ENCODE data around the gene CYFIP1. TPM values are rescaled to one million over a fixed set of nuclear protein-coding genes. Genes with fewer than 3 reads are reported as not detected.

CYFIP1 gene
- total and polyA plus RNA-seq, 2 of the 8 experiments (the other 6 are each of a cell fraction or from before 2014, with no cell fraction given) = 38.6 to 81.7 TPM

GRCh38 chr15:22868928-22869327 is 111.2 kb downstream of the CYFIP1 start:
- peaks cover 0 to 6% (median 5%) of the 10 kb centered on the region in 4 experiments; a peak in 4 of 7 replicates for H3K4me1 ChIP-seq (replicated peaks in 1 of 4; ENCODE audit: control insufficient read depth in 3 of 4, insufficient read depth in 4 of 4, low read length in 3 of 4)
- FAIRE-seq (no peak), DNase-seq (ENCODE audit: low read depth in 1 of 2, low spot score in 2 of 2) (no peak)
- H3K4ac ChIP-seq (replicated peaks; ENCODE audit: insufficient read length, low read depth, low read length) = no peak overlapping the region
- H3K23ac ChIP-seq (ENCODE audit: insufficient read length) = no peak overlapping the region
- no peak overlapping the region for H2BK20ac ChIP-seq (ENCODE audit: low read length)
- no peak overlapping the region for H4K5ac ChIP-seq (ENCODE audit: insufficient read length, low read depth, low read length)
- H3K18ac ChIP-seq (ENCODE audit: extremely low read depth, low read length) = no peak overlapping the region
- H3K27me3 ChIP-seq (replicated peaks in 1 of 4; ENCODE audit: control insufficient read depth in 3 of 4, extremely low read depth in 1 of 4, insufficient read depth in 3 of 4, low read length in 3 of 4) = no peaks in the 10 kb centered on the region
- ChIA-PET POLR2A (ENCODE audit: partially characterized antibody) (interaction anchor here (1.3 to 3.1 kb wide), 3 partner anchors 9 to 29 kb away, joined by 3 to 11 read pairs (median 8); no protein-coding TSS in a partner anchor), CTCF (ENCODE audit: partially characterized antibody) (no interaction called here)
- H2BK5ac ChIP-seq (ENCODE audit: low read depth, low read length) = no peak overlapping the region
- no peaks in the 10 kb centered on the region for H3K23me2 ChIP-seq (ENCODE audit: low read depth, low read length)
- no peaks in the 10 kb centered on the region for H3K79me1 ChIP-seq (ENCODE audit: low read depth, low read length)
- no peak overlapping the region for H3K4me3 ChIP-seq (ENCODE audit: extremely low read depth in 1 of 4, insufficient read depth in 2 of 4, low read depth in 3 of 4, low read length in 4 of 4)
- peaks cover 0 to 4% of the 10 kb centered on the region in 2 experiments for H4K20me1 ChIP-seq (replicated peaks in 1 of 2; ENCODE audit: control insufficient read depth in 1 of 2, insufficient read depth in 2 of 2, low read length in 2 of 2)
- H4K8ac ChIP-seq (ENCODE audit: extremely low read depth, insufficient read depth, low read length) = no peak overlapping the region
- no peak overlapping the region for H3K56ac ChIP-seq (replicated peaks; ENCODE audit: insufficient read length, low read depth, low read length)
- H3K27ac ChIP-seq (ENCODE audit: low read depth, low read length) = no peak overlapping the region
- no peak overlapping the region for H3K9ac ChIP-seq (replicated peaks in 1 of 4; ENCODE audit: extremely low read depth in 1 of 4, low read depth in 3 of 4, low read length in 3 of 4)
- no peaks in the 10 kb centered on the region for H3K79me2 ChIP-seq (ENCODE audit: control insufficient read depth in 1 of 2, insufficient read depth in 2 of 2, low read length in 2 of 2)
- H3K14ac ChIP-seq (ENCODE audit: insufficient read length) = no peak overlapping the region
- H3K36me3 ChIP-seq (ENCODE audit: control insufficient read depth in 2 of 4, insufficient read depth in 4 of 4, low read length in 3 of 4) = peaks cover 9 to 41% (median 26%) of the 10 kb centered on the region in 4 experiments
- H2BK15ac ChIP-seq (ENCODE audit: low read length) = no peak overlapping the region
- no peak overlapping the region for H2BK12ac ChIP-seq (ENCODE audit: low read depth, low read length)
- no peak overlapping the region for H3K4me2 ChIP-seq (ENCODE audit: insufficient read depth in 1 of 2, low read depth in 2 of 2, low read length in 2 of 2)
- no peak overlapping the region for H2AK5ac ChIP-seq (ENCODE audit: low read depth, low read length)
- 94% methylated on average over 9 of the region's 9 CpGs; no CpG with 5 or more reads in 1 of the 2 experiments for WGBS, 2 experiments (ENCODE audit: extremely low coverage in 1 of 2, insufficient coverage in 1 of 2, insufficient read length in 1 of 2, insufficient replicate concordance in 2 of 2, low coverage in 1 of 2, low lambda C conversion rate in 2 of 2, missing lambda C conversion rate in 1 of 2)
- no peak overlapping the region for H2AFZ ChIP-seq (ENCODE audit: low read length)
- H4K91ac ChIP-seq (replicated peaks; ENCODE audit: insufficient read length, low read length) = no peak overlapping the region
- no peaks in the 10 kb centered on the region for H3K9me3 ChIP-seq (ENCODE audit: insufficient read depth in 2 of 2, low read depth in 1 of 2, low read length in 1 of 2)
- no peak overlapping the region for H2BK120ac ChIP-seq (replicated peaks; ENCODE audit: low read depth, low read length)
- no peak for TF ChIP-seq SP4 (IDR thresholded peaks at IDR 0.05; ENCODE audit: low read length)
- no peak for TF ChIP-seq CEBPB (IDR thresholded peaks at IDR 0.05; ENCODE audit: low read depth, low read length)
- no peak for TF ChIP-seq ATF2 (IDR thresholded peaks at IDR 0.05; ENCODE audit: low read length)
- TF ChIP-seq SIRT6 (IDR thresholded peaks at IDR 0.05; ENCODE audit: low read length) = no peak
- TF ChIP-seq JUN (IDR thresholded peaks at IDR 0.05; ENCODE audit: low read depth, low read length) = no peak
- TF ChIP-seq SP1 (IDR thresholded peaks at IDR 0.05; ENCODE audit: low read depth, low read length) = no peak
- TF ChIP-seq NANOG (IDR thresholded peaks at IDR 0.05; ENCODE audit: insufficient read depth, low read depth, low read length, poor library complexity, severe bottlenecking) = no peak
- no peak for TF ChIP-seq TEAD4 (IDR thresholded peaks at IDR 0.05; ENCODE audit: low read depth, low read length)
- TF ChIP-seq ZNF274 (IDR thresholded peaks at IDR 0.05; ENCODE audit: borderline replicate concordance, extremely low read depth, low read length) = no peak
- no peak for TF ChIP-seq MAFK (IDR thresholded peaks at IDR 0.05; ENCODE audit: low read depth, low read length)
- TF ChIP-seq CBX5 (IDR thresholded peaks at IDR 0.05; ENCODE audit: low read depth, low read length) = no peak
- TF ChIP-seq CHD1 (IDR thresholded peaks at IDR 0.05; ENCODE audit: low read depth, low read length) = no peak
- TF ChIP-seq, protein P1, sequence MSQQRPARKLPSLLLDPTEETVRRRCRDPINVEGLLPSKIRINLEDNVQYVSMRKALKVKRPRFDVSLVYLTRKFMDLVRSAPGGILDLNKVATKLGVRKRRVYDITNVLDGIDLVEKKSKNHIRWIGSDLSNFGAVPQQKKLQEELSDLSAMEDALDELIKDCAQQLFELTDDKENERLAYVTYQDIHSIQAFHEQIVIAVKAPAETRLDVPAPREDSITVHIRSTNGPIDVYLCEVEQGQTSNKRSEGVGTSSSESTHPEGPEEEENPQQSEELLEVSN (IDR thresholded peaks at IDR 0.05) = no peak

All from H1 (cell line).